Mucosa of descending colon (tissue), 3 donors: ENCODE results near the gene THAP4. TPM values are rescaled to one million over a fixed set of nuclear protein-coding genes. Genes with fewer than 3 reads are reported as not detected.
"Not testable (repeated sequence)": the region's sequence is repeated elsewhere in the genome, so short reads cannot be mapped to it uniquely, and the experiment has no call there.

Source experiments
- ATAC-seq: fragments of 200-7000 bp; cut with Tn5 transposase; one replicate; pipeline ENCODE4 v1.9.1; 2020; ENCODE audit warnings: mild to moderate bottlenecking, moderate library complexity
- DNase-seq, 3 donors: peaks; one replicate each; pipeline ENCODE4 v3.0.0-alpha.2; 2020
- H3K36me3 ChIP-seq: fragments of 200-600 bp; one replicate; pipeline ENCODE4 v1.8.0; 2021; ENCODE audit warnings: low read depth, mild to moderate bottlenecking
- H3K4me1 ChIP-seq: fragments of 200-600 bp; one replicate; pipeline ENCODE4 v1.8.0; 2021; ENCODE audit warnings: low read depth, mild to moderate bottlenecking
- H3K4me3 ChIP-seq: fragments of 200-600 bp; one replicate; pipeline ENCODE4 v1.8.0; 2021; ENCODE audit warnings: mild to moderate bottlenecking
- H3K9me3 ChIP-seq: fragments of 200-600 bp; one replicate; pipeline ENCODE4 v1.8.0; 2021; ENCODE audit warnings: mild to moderate bottlenecking
- CTCF ChIP-seq: fragments of 200-600 bp; IDR thresholded peaks from one replicate; pipeline ENCODE4 v1.8.0; 2022; ENCODE audit warnings: antibody characterized with exemption, mild to moderate bottlenecking
- intact Hi-C, 2 donors: fragments of 100-400 bp; cut with DNase I in 1 of 2; cut with micrococcal nuclease in 1 of 2; formaldehyde crosslinking; loops; one replicate each; pipeline versions ENCODE4 v1.11.0 to v1.11.1; 2022; cut with DNase I, micrococcal nuclease
- total RNA-seq, 3 donors: library from RNA; stranded (reverse); fragmentation: NEBNext Ultra II Directional in 2 of 3; extraction: Animal tissue kit (Norgen Biotek cat#: 25700) in 2 of 3; gene quantifications; one replicate each; pipeline versions ENCODE4 v1.2.1 to v1.2.4, GENCODE V29; 2021 to 2023
- donor health status: DM: no; HTN: no; CAD: no; lungs with moderate emphysema.
- donor health status: DM: no; HTN: no; CAD: no.
- donor health status: DM: no; HTN: yes; CAD: no.

Gene THAP4
- total RNA-seq, 3 donors from 2014 or later, result 67.3 to 86.2 (median 68.8) TPM

GRCh38 chr2:241595600-241596140, 41.3 kb downstream of the THAP4 start:
- no peak for ATAC-seq
- no peak for TF ChIP-seq CTCF
- peaks cover 3% of the 10 kb centered on the region for H3K36me3 ChIP-seq
- peak in 1 of 3 donors; percentile 42 for DNase-seq
- no peak overlapping the region for H3K4me3 ChIP-seq
- H3K9me3 ChIP-seq, result no peaks in the 10 kb centered on the region
- intact Hi-C loops, result no loop called here
- H3K4me1 ChIP-seq, result no peaks in the 10 kb centered on the region

GRCh38 chr2:241593271-241593670, 43.7 kb downstream of the THAP4 start:
- intact Hi-C loops, result no loop called here
- H3K36me3 ChIP-seq, result peaks cover 3% of the 10 kb centered on the region
- peaks cover under 1% of the 10 kb centered on the region for H3K9me3 ChIP-seq

GRCh38 chr2:241592126-241592845, 44.7 kb downstream of the THAP4 start:
- Histone ChIP-seq H3K9me3 (peaks cover 10% of the 10 kb centered on the region), H3K4me1 (no peaks in the 10 kb centered on the region), H3K4me3 (no peak overlapping the region), H3K36me3 (peaks cover 3% of the 10 kb centered on the region)
- ATAC-seq, result no peak
- TF ChIP-seq CTCF, result no peak
- intact Hi-C loops, result no loop called here
- peak in 1 of 3 donors; percentile 37 for DNase-seq

More at GRCh38 chr2:241593271-241593670, 43.7 kb downstream of the THAP4 start:
- no peak for ATAC-seq
- peak in 1 of 3 donors; percentile 10 for DNase-seq
- H3K4me1 ChIP-seq, result no peaks in the 10 kb centered on the region
- TF ChIP-seq CTCF, result no peak
- no peak overlapping the region for H3K4me3 ChIP-seq

- DNase-seq, result peak in 1 of 3 donors; percentile 23
- intact Hi-C loops, ATAC-seq, H3K4me3 ChIP-seq, H3K36me3 ChIP-seq, H3K4me1 ChIP-seq: not testable (repeated sequence)
- peaks cover 24% of the 10 kb centered on the region for H3K9me3 ChIP-seq
These were observed 46.2 kb downstream of the THAP4 start for GRCh38 chr2:241590496-241591455.

- H3K4me1 ChIP-seq, H3K4me3 ChIP-seq, intact Hi-C loops, H3K36me3 ChIP-seq, ATAC-seq: not testable (repeated sequence)
- peaks cover 29% of the 10 kb centered on the region for H3K9me3 ChIP-seq
- peak in 1 of 3 donors; percentile 17 for DNase-seq
These were observed 47.1 kb downstream of the THAP4 start for GRCh38 chr2:241589863-241590262.

GRCh38 chr2:241586564-241587264, 50.2 kb downstream of the THAP4 start:
- no peak for DNase-seq
- no peak for ATAC-seq
- peaks cover 29% of the 10 kb centered on the region for H3K9me3 ChIP-seq
- TF ChIP-seq CTCF, result no peak
- no peak overlapping the region for H3K4me3 ChIP-seq
- no peaks in the 10 kb centered on the region for H3K36me3 ChIP-seq
- intact Hi-C loops, result no loop called here
- H3K4me1 ChIP-seq, result no peaks in the 10 kb centered on the region
